ENCODE results near the gene L3MBTL4. TPM values are rescaled to one million over a fixed set of nuclear protein-coding genes. Genes with fewer than 3 reads are reported as not detected.

L3MBTL4 gene
- polyA plus RNA-seq, 1 of the 3 experiments (the other 2 are of a cell fraction), result 0.02 TPM

DNA sequence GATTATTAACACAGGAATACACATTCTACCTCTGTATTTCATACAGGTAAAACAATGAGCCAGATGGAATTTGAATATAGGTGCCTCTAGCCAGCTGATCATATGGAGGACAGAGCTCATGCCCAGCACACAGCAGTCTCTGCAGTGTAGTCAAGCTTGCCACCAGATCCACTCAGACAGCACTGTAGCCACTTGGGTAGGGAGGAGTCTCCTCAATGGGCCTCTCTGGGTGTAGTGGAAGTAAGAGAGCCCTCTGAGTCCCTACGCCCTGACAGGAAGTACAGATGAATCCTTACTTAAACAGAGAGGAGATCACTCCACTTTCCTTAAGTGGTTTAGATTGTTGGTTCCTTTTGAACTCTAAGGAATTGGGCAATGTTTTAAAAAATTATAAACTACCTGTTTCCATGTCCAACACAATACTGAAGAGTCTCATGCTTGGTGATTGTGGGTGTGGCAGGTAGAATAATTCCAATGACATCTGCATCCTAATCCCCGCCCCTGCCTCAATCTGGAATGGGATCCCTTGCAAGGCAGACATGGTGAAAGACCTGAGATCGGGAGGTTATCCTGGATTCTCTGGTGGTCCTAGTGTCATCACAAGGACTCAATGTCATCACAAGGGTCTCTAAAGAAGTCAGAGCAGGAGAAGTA lies 496.4 kb downstream of the L3MBTL4 start:
- POLR2A ChIA-PET, result no interaction called here

More for the DNA sequence above, 496.4 kb downstream of the L3MBTL4 start:
- WGBS (ENCODE audit: low lambda C conversion rate), result 26% methylated on average over 3 of the region's 3 CpGs
- CTCF ChIA-PET, result interaction anchor here (1.3 kb wide), 1 partner anchor 28 kb away, joined by 4 read pairs; no protein-coding TSS in a partner anchor
- Histone ChIP-seq H2AFZ (ENCODE audit: low read depth) (no peak overlapping the region), H3K4me1 (ENCODE audit: control insufficient read depth in 1 of 2, insufficient read depth in 2 of 2, low read depth in 1 of 2, low read length in 1 of 2) (no peaks in the 10 kb centered on the region), H4K20me1 (ENCODE audit: insufficient read depth) (no peaks in the 10 kb centered on the region), H3K79me2 (ENCODE audit: insufficient read depth) (no peaks in the 10 kb centered on the region), H3K36me3 (replicated peaks in 1 of 2; ENCODE audit: control insufficient read depth in 1 of 2, insufficient read depth in 2 of 2, low read length in 1 of 2) (no peaks in the 10 kb centered on the region), H3K4me3 (ENCODE audit: low read depth in 2 of 2, low read length in 1 of 2) (no peak overlapping the region), H3F3A (replicated peaks; ENCODE audit: insufficient read depth) (no peaks in the 10 kb centered on the region), H3K27me3 (ENCODE audit: insufficient read depth) (no peaks in the 10 kb centered on the region), H3K4me2 (no peak overlapping the region), H3K27ac (ENCODE audit: low read depth in 2 of 2, low read length in 1 of 2) (no peak overlapping the region), H3K9me2 (no peaks in the 10 kb centered on the region), H3K9me3 (no peaks in the 10 kb centered on the region), H3K9ac (no peak overlapping the region)
- DNase-seq, result no peak
- TF ChIP-seq POLR2AphosphoS5 (IDR thresholded peaks at IDR 0.05; ENCODE audit: low read depth, low read length) (no peak), TEAD4 (IDR thresholded peaks at IDR 0.05; ENCODE audit: borderline replicate concordance, insufficient read depth) (no peak), YY1 (IDR thresholded peaks at IDR 0.05; ENCODE audit: low read depth) (no peak), MEF2A (IDR thresholded peaks at IDR 0.05; ENCODE audit: borderline replicate concordance, low read depth) (no peak), TCF12 (IDR thresholded peaks at IDR 0.05) (no peak), RFX5 (IDR thresholded peaks at IDR 0.05; ENCODE audit: low read length) (no peak), GABPA (IDR thresholded peaks at IDR 0.05; ENCODE audit: low read depth) (no peak), JUND (IDR thresholded peaks at IDR 0.05) (no peak), TAF1 (IDR thresholded peaks at IDR 0.05; ENCODE audit: borderline replicate concordance, low read depth, low read length) (no peak), FOXM1 (IDR thresholded peaks at IDR 0.05; ENCODE audit: low read depth) (no peak), SMC3 (IDR thresholded peaks at IDR 0.05; ENCODE audit: low read depth, low read length) (no peak), ELF1 (IDR thresholded peaks at IDR 0.05) (no peak), EZH2phosphoT487 (IDR thresholded peaks at IDR 0.05; ENCODE audit: borderline replicate concordance, low read depth) (no peak), SIN3A (IDR thresholded peaks at IDR 0.05; ENCODE audit: borderline replicate concordance, low read depth, low read length) (no peak), RAD21 (IDR thresholded peaks at IDR 0.05; ENCODE audit: low read length) (no peak), CHD2 (IDR thresholded peaks at IDR 0.05; ENCODE audit: low read length, partially characterized antibody) (no peak)
- TF ChIP-seq, protein P1, sequence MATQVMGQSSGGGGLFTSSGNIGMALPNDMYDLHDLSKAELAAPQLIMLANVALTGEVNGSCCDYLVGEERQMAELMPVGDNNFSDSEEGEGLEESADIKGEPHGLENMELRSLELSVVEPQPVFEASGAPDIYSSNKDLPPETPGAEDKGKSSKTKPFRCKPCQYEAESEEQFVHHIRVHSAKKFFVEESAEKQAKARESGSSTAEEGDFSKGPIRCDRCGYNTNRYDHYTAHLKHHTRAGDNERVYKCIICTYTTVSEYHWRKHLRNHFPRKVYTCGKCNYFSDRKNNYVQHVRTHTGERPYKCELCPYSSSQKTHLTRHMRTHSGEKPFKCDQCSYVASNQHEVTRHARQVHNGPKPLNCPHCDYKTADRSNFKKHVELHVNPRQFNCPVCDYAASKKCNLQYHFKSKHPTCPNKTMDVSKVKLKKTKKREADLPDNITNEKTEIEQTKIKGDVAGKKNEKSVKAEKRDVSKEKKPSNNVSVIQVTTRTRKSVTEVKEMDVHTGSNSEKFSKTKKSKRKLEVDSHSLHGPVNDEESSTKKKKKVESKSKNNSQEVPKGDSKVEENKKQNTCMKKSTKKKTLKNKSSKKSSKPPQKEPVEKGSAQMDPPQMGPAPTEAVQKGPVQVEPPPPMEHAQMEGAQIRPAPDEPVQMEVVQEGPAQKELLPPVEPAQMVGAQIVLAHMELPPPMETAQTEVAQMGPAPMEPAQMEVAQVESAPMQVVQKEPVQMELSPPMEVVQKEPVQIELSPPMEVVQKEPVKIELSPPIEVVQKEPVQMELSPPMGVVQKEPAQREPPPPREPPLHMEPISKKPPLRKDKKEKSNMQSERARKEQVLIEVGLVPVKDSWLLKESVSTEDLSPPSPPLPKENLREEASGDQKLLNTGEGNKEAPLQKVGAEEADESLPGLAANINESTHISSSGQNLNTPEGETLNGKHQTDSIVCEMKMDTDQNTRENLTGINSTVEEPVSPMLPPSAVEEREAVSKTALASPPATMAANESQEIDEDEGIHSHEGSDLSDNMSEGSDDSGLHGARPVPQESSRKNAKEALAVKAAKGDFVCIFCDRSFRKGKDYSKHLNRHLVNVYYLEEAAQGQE (IDR thresholded peaks at IDR 0.05; ENCODE audit: low read depth, low read length), result no peak
- TF ChIP-seq, protein P2, sequence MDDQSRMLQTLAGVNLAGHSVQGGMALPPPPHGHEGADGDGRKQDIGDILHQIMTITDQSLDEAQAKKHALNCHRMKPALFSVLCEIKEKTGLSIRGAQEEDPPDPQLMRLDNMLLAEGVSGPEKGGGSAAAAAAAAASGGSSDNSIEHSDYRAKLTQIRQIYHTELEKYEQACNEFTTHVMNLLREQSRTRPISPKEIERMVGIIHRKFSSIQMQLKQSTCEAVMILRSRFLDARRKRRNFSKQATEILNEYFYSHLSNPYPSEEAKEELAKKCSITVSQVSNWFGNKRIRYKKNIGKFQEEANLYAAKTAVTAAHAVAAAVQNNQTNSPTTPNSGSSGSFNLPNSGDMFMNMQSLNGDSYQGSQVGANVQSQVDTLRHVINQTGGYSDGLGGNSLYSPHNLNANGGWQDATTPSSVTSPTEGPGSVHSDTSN (IDR thresholded peaks at IDR 0.05), result no peak
- TF ChIP-seq, protein P3, sequence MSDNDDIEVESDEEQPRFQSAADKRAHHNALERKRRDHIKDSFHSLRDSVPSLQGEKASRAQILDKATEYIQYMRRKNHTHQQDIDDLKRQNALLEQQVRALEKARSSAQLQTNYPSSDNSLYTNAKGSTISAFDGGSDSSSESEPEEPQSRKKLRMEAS (IDR thresholded peaks at IDR 0.05; ENCODE audit: low read depth), result no peak

Measured in SK-N-SH (cell line).